Activated T-helper 2 cell treated with anti-CD3 and anti-CD28 coated beads, Interferon-gamma antibody, Interleukin-2, Interleukin-4, amounts not matched to agents 10 μg/mL and 5 μg/mL and 100 μg/mL, durations not matched to agents 14 hours and 24 hours and 36 hours (primary cell): ENCODE measurements around the gene BCL11A. TPM values are rescaled to one million over a fixed set of nuclear protein-coding genes. Genes with fewer than 3 reads are reported as not detected.

Experiments used
- DNase-seq: peaks from one replicate; pipeline ENCODE4 v3.0.0; 2021; ENCODE audit warnings: low spot score
- H3K27ac Mint-ChIP-seq: one replicate; pipeline ENCODE4 v1.8.0; 2021; ENCODE audit warnings: mixed read lengths
- H3K27me3 Mint-ChIP-seq: one replicate; pipeline ENCODE4 v1.8.0; 2021; ENCODE audit warnings: low read depth, mixed read lengths
- H3K36me3 Mint-ChIP-seq: one replicate; pipeline ENCODE4 v1.8.0; 2021; ENCODE audit warnings: low read depth, mixed read lengths
- H3K4me1 Mint-ChIP-seq: one replicate; pipeline ENCODE4 v1.8.0; 2021; ENCODE audit warnings: low read depth, mixed read lengths
- H3K4me3 Mint-ChIP-seq: one replicate; pipeline ENCODE4 v1.8.0; 2021; ENCODE audit warnings: low read depth, mild to moderate bottlenecking, moderate library complexity, mixed read lengths
- H3K9me3 Mint-ChIP-seq: one replicate; pipeline ENCODE4 v1.8.0; 2021; ENCODE audit warnings: mixed read lengths
- intact Hi-C: fragments of 100-400 bp; cut with micrococcal nuclease; formaldehyde crosslinking; loops from one replicate; pipeline ENCODE4 v1.15.1; 2023
- total RNA-seq: library from RNA; stranded (reverse); gene quantifications from 2 replicates; pipeline ENCODE4 v1.2.3, GENCODE V29; 2022

The BCL11A gene
- total RNA-seq, 1 donor from 2014 or later = 0.21 TPM

GRCh38 chr2:60410456-60411146, 142.9 kb downstream of the BCL11A start:
- Mint-ChIP-seq H3K27me3 (peaks cover 11% of the 10 kb centered on the region), H3K36me3 (no peaks in the 10 kb centered on the region), H3K27ac (no peak overlapping the region), H3K9me3 (no peaks in the 10 kb centered on the region), H3K4me1 (no peaks in the 10 kb centered on the region), H3K4me3 (no peak overlapping the region)
- intact Hi-C loops = no loop called here
- no peak for DNase-seq

DNA sequence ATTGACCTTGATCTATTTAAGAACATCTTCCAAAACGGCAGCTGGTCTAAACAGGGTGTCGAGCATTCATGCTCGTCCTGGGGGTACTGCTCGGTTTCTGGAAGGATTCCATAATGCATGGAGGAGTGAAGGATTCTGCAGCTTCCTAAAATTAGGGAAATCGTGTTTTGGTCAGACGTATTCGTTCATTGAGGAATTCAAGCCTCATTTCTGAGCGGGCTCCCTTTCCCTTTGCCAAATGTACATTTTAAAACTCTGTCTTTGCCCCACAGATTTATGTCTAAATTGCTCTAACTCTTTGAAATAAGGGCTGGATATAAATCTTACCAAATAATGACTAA, 144.0 kb downstream of the BCL11A start:
- H3K27me3 Mint-ChIP-seq = peaks cover 11% of the 10 kb centered on the region
- no peak overlapping the region for H3K4me3 Mint-ChIP-seq
- DNase-seq = no peak
- no peaks in the 10 kb centered on the region for H3K9me3 Mint-ChIP-seq
- no peaks in the 10 kb centered on the region for H3K4me1 Mint-ChIP-seq
- H3K27ac Mint-ChIP-seq = no peak overlapping the region
- H3K36me3 Mint-ChIP-seq = no peaks in the 10 kb centered on the region
- intact Hi-C loops = no loop called here

GRCh38 chr2:60408811-60409530, 144.5 kb downstream of the BCL11A start:
- H3K9me3 Mint-ChIP-seq = no peaks in the 10 kb centered on the region
- DNase-seq = no peak
- no peak overlapping the region for H3K4me3 Mint-ChIP-seq
- intact Hi-C loops = no loop called here
- no peak overlapping the region for H3K27ac Mint-ChIP-seq
- H3K4me1 Mint-ChIP-seq = no peaks in the 10 kb centered on the region
- no peaks in the 10 kb centered on the region for H3K36me3 Mint-ChIP-seq
- peaks cover 11% of the 10 kb centered on the region for H3K27me3 Mint-ChIP-seq

DNA sequence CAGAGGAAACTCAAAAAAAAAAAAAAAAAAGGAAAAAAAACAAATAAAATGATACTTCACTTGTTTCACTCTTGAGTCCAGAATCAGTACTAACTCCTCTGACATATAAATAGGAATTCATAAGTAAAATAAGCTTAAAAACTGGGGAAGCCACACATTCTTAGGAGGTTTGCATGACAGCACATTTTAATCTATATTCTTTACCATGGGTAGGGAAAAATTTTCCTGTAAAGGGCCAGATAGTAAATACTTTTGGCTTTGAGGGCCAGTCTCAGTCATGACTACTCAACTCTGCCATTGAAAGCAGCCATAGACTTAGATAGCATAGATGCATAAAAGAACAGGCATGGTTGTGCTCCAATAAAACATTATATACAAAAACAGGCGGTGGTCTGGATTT, 145.2 kb downstream of the BCL11A start:
- Mint-ChIP-seq H3K36me3 (no peaks in the 10 kb centered on the region), H3K9me3 (no peaks in the 10 kb centered on the region), H3K27ac (no peak overlapping the region), H3K27me3 (peaks cover 11% of the 10 kb centered on the region), H3K4me1 (no peaks in the 10 kb centered on the region), H3K4me3 (no peak overlapping the region)
- intact Hi-C loops = no loop called here
- no peak for DNase-seq

DNA sequence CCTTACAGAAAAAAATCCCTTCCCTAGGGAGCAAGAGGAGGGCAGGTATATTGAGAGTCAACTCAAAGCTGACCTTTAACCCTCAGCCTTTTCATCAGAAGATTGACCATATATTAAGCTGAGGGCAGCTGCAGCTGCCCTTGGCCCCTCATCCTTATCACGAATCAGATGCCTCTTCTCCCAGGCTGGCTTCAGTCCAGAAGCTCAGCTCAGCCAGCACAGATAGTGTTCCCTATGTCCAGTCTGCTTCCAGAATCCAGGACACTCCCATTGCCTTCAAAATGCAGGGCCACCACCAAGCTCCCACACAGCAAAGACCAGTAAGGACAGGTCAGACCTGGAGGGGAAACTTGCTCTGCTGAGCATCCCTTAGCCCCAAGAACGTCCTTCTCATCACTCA, 146.1 kb downstream of the BCL11A start:
- no peak overlapping the region for H3K4me3 Mint-ChIP-seq
- DNase-seq = no peak
- no peak overlapping the region for H3K27ac Mint-ChIP-seq
- H3K9me3 Mint-ChIP-seq = no peaks in the 10 kb centered on the region
- H3K4me1 Mint-ChIP-seq = no peaks in the 10 kb centered on the region
- peaks cover 11% of the 10 kb centered on the region for H3K27me3 Mint-ChIP-seq
- H3K36me3 Mint-ChIP-seq = no peaks in the 10 kb centered on the region
- intact Hi-C loops = no loop called here

DNA sequence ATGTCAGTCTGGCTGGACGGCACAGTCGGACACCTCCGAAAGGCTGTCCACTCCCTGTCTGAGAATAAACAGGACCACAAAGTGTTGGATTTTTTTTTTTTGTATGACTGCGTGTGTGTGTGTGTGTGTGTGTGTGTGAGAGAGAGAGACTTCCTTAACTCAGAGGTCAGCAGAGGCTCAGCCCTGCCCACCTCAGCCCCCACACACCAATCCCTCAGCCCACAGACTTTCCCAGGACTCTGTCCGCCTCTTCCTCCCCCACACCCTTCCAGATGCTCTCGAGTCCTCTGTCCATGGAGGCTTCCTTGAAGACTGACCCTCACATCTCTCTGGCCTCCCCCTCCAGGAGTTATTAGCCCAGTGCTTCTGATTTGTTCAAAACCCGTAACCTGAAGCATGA, 147.3 kb downstream of the BCL11A start:
- Mint-ChIP-seq H3K9me3 (no peaks in the 10 kb centered on the region), H3K27ac (no peak overlapping the region), H3K27me3 (peaks cover 7% of the 10 kb centered on the region), H3K4me3 (no peak overlapping the region), H3K4me1 (no peaks in the 10 kb centered on the region), H3K36me3 (no peaks in the 10 kb centered on the region)
- intact Hi-C loops = no loop called here
- no peak for DNase-seq

GRCh38 chr2:60405271-60405919, 148.1 kb downstream of the BCL11A start:
- intact Hi-C loops = no loop called here
- H3K4me3 Mint-ChIP-seq = no peak overlapping the region
- no peaks in the 10 kb centered on the region for H3K36me3 Mint-ChIP-seq
- no peak for DNase-seq
- no peaks in the 10 kb centered on the region for H3K4me1 Mint-ChIP-seq
- peaks cover 7% of the 10 kb centered on the region for H3K27me3 Mint-ChIP-seq
- no peak overlapping the region for H3K27ac Mint-ChIP-seq
- no peaks in the 10 kb centered on the region for H3K9me3 Mint-ChIP-seq

Other genes with a start within 250 kb of the BCL11A start
- 20.4 and 21.2 TPM in 2 replicates for gene PAPOLG, start 202.6 kb upstream of the BCL11A start, total RNA-seq